NCI-H1417 (cell line): ENCODE data around the gene ZFYVE16.
"Not testable (repeated sequence)": the region's sequence is repeated elsewhere in the genome, so short reads cannot be mapped to it uniquely, and the experiment has no call there.

Experiments
- DNase-seq, 3 experiments: peaks; one replicate each; lab custom pipeline; 2025; lab: John Stamatoyannopoulos, UW

The ZFYVE16 gene

DNA sequence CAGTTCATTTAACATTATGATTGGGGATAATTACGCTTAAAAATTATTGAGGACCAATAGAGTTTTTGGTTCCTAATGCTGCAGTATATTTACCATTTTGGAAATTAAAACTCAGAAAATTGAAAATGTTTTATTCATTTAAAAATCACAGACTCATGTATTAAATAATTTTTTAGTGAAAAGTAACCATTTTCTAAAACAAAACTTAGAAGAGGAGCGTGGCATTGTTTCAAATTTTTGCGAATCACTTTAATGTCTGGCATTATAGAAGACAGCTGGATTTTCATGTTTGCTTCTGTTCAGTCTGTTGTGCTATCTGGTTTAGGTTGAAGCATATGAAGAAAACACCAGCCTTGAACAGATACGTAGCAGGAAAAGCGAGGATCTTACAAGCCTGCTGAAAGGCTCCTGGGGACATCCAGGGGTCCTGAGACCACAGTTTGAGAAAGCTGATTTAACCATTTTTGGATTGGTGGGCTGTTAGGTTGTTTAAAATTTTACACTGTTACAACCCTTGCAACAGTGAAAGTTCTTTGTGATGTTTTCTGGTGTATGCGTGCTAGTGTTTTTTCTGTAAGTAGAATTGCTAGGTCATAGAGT is 1.6 kb downstream of the ZFYVE16 start:
- peak in 1 of 3 experiments; percentile 13 for DNase-seq

DNA sequence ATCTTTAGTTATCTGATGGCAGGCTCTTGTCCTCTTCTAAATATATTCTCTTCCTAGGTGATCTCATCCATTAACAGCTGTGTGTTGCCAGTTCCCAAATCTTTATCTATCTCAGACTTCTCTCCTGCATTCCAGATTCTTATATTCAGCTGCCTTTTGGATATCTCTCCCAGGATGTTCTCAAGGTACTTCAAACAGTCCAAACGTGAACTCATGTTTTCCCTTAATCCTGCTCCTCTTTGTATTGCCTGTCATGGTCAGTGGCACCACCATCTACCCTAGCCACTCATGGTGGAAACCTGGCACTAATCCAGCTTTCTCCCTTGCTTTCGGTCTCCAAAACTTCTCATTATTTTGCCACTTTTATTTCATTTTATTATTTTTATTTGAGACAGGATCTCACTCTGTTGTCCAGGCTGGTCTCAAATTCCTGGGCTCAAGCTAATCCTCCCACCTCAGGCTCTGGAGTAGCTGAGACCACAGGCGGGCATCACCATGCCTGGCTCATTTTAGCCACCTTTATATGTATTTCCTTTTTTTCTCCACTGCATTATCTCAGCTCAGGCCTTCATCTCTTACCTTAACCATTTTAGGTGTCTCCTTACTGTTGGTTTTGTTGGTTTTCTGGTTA is 3.8 kb downstream of the ZFYVE16 start:
- peak in 1 of 3 experiments; percentile 14 for DNase-seq

DNA sequence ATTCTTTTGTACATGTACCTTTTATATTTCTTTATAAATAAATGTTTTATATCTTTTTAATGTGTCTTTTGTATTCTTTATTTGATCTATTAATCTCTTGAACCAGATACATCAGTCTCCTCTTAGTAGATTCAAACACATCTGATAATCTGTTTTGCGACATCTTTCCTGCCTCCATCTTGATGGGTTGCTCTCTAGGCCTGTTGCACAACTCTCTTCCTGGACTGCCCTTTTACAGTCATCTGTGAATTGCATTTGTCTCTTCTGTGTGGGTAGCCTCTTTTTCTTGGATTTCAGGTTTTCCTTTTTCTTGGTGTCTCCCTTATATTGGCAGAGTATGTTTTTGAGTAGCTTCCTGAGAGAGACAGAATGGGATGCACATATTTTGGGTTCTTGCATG is 6.2 kb downstream of the ZFYVE16 start:
- DNase-seq: no peak

DNA sequence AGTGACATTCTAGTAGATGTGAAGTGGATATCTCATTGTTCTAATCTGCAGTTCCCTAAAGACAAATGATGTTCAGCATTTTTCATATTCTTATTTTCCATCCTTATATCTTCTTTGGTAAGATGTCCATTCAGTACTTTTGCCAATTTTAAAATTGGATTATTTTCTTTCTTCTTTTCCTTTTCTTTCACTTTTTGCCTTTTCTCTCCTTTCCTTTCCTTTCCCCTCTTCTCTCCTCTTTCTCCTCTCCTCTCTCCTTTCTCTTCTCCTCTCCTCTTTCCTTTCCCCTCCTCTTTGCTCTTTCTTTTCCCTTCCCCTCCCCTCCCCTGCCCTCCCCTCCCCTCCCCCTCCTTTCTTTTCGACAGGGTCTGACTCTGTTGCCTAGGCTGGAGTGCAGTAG is 10.1 kb downstream of the ZFYVE16 start:
- no peak for DNase-seq

DNA sequence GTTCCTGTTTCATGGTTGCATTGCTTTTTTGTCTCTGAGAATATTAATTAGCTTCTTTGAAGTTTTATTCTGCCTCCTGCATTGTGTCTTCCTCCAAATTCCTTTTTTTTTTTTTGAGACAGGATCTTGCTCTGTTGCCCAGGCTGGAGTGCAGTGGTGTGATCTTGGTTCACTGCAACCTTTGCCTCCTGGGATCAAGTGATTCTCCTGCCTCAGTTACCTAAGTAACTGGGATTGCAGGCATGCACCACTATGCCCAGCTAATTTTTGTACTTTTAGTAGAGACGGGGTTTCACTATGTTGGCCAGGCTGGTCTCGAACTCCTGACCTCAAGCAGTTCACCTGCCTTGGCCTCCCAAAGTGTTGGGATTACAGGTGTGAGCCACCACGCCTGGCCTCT is 16.5 kb downstream of the ZFYVE16 start:
- not testable (repeated sequence) for DNase-seq

DNA sequence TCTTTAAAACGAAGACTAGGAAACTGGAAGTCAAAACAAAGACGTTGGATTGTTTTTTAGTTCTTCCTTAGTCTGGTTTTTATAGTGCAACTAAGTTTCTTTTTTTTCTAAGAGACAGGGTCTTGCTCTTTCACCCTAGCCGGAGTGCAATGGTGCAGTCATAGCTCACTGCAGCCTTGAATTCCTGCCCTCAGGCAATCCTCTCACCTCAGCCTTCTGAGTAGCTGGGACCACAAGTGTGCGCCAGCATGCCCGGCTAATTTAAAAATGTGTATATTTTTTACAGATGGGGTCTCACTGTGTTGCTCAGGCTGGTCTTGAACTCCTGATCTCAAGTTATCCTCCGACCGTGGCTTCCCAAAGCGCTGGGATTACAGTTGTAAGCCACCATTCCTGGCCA is 27.6 kb downstream of the ZFYVE16 start:
- DNase-seq: no peak

DNA sequence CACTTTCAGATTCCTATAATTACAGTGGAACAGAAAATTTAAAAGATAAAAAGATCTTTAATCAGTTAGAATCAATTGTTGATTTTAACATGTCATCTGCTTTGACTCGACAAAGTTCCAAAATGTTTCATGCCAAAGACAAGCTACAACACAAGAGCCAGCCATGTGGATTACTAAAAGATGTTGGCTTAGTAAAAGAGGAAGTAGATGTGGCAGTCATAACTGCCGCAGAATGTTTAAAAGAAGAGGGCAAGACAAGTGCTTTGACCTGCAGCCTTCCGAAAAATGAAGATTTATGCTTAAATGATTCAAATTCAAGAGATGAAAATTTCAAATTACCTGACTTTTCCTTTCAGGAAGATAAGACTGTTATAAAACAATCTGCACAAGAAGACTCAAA is 29.5 kb downstream of the ZFYVE16 start:
- no peak for DNase-seq

DNA sequence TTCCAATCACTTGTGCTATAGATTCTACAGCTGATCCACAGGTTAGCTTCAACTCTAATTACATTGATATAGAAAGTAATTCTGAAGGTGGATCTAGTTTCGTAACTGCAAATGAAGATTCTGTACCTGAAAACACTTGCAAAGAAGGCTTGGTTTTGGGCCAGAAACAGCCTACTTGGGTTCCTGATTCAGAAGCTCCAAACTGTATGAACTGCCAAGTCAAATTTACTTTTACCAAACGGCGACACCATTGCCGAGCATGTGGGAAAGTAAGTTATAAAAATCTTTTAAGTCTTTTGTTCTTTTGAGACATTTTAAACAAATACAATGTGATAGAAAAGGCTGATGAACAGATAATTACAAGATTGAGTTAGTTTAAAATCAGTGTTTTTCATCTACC is 30.9 kb downstream of the ZFYVE16 start:
- DNase-seq: no peak

DNA sequence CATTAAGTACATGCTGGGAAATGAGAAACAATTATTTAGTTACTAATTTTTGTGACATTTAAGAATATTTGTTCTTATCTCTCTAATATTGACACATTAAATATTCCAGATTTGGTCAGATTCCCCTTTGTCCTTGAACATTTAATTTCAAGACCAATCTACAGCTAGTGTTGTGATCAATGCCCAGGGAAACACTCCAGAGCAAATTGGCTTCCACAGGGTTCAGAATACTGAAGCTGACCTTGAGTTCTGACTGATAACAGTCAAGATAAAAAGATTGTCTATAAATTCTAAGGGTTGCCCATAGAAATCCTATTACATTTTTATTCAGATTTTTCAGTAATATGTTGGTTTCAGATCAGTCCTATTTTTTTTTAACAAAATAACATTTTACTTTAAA is 31.3 kb downstream of the ZFYVE16 start:
- no peak for DNase-seq

DNA sequence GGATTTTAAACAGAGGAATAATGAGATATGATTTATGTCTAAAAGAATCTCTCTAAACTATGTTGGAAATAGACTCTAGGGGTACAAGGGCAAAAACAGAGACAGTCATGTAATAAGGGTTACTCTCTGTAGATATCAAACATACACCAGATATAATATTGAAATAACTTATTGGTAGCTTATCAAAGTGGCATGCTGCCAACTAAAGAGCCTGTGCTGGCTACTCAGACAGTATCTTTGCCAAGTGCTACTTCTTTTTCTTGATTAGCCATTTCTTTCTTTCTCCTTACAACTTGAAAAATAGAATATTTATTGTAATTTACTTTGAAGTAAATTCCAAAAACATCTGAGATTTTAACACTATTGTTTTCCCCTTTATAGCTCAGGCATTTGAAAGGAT is 34.9 kb downstream of the ZFYVE16 start:
- DNase-seq: no peak

DNA sequence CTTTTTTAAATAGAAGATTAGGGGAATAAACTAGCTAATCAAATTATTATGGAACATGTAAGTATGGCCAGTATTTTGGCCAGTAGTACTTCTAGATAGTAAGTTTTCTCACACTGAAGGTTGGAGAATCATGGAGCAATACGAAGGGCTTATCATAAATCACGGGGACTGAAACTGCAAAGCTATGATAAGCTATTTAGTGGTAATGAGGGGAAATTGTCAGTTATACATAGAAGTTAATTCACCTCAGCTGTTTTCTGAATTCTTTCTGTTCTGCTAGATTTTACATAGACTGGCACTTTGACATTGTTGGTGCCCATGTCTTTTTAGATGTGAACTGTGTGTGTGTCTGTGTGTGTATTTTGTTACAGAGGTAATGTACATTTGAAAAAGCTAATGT is 45.5 kb downstream of the ZFYVE16 start:
- DNase-seq: no peak

DNA sequence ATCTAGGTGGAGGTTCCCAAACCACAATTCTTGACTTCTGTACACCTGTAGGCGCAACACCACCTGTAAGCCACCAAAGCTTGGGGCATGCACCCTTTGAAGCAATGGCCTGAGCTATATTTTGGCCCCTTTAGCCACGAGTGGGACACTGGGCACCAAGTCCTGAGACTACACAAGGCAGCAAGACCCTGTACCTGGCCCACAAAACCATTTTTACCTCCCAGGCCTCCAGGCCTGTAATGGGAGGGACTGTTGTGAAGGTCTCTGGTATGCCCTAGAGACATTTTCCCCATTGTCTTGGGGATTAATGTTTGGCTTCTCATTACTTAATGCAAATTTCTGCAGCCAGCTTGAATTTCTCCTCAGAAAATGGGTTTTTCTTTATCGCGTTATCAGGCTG is 55.4 kb downstream of the ZFYVE16 start:
- no peak for DNase-seq

DNA sequence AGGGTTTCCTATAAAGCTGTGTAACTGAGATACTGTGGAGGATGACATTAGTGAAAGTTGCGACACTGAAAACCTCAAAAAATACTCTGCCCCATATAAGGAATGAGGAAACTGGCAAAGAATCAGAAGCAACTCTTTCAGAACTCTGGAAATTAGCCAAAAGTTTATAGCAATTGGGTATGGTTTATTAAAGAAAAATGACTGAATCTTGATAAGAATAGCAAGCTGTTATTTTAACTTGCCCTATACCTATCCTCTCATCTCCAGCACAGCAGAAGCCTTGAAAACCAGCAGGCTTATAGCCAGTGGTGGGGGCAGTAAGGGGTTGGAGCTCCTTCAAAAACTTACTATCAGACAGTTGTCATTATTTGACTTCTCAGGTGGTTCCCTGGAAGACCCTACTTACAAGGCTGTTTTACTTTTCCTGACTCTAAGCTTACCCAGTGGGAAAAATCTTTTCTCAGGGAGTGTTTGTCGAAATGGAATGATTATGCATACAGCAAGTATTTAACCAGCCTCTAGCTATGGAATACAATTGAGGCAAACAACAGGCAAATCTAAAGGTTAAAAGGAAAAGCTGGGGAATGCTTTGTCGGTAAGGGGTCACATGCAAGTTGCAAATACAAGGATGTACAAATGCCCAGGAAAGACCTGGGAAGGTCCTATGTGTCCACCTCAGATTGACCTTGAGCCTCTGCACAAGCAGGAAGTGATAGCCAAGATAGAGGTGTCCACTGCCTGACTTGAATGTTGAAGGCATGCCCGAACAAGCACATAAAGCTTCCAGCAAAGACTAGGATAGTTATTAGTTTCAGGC is 59.0 kb downstream of the ZFYVE16 start:
- DNase-seq: no peak

DNA sequence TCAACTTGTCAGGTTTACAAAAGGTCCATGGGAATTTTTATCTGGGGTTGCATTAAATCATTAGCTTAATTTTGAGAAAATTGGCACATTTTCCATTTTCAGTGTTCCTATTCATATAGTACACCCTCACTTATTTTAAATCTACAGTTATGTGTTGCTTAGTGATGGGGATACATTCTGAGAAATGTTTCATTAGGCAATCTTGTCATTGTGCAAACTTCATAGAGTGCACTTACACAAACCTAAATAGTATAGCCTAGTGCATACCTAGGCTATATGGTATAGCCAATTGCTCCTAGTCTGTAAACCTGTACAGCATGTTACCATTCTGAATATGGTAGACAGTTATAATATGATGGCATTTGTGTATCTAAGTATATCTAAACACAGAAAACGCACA is 60.3 kb downstream of the ZFYVE16 start:
- DNase-seq: no peak

DNA sequence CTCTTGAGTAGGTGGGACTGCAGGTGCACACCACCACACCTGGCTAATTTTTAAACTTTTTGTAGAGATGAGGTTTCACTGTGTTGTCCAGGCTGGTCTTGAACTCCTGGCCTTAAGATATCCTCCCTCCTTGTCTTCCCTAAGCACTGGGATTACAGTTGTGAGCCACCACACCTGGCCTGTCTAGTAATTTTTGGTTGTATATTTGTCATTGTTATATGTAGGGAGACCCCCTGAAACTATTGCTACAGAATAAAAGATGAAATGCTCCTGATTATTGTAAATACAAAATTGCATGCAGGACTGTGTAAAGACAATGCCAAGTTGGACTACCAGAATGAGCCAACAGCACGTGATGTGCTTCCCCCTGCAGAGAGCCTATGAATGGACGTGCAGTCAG is 62.8 kb downstream of the ZFYVE16 start:
- not testable (repeated sequence) for DNase-seq

DNA sequence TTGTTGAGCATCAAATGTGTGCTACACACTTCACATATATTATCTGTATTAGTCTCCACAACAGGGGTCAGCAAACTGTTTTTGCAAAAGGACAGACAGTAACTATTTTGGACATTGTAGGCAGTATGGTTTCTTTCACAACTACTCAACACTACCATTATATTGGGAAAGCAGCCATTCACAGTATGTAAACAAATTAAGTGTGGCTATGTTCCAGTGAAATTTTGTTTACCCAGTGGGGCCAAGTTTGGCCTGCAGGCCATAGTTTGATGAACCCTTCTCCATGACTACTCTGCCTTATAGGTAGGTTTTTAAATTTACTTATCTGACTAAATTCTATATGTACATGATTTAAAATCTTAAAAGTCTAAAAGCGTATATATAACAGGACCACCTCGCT is 67.1 kb downstream of the ZFYVE16 start:
- DNase-seq: no peak

DNA sequence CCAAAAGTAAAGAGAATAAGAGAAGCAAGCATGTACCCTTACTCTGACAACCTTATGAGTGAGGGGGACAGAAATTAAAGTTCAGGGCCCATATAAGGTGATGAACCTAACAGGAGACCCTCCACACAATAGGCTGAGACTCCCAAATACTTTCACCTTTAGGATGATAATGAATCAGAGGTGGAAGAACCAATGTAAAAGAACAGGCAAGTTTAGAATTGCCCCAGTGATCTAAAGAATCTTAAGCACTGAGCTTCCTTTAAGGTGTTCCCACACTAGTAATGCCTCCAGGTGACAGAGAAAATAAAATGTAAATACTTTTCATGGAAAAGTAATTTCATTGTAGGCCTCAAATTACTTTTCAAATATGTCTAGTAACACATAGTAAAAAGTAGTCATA is 71.8 kb downstream of the ZFYVE16 start:
- no peak for DNase-seq

DNA sequence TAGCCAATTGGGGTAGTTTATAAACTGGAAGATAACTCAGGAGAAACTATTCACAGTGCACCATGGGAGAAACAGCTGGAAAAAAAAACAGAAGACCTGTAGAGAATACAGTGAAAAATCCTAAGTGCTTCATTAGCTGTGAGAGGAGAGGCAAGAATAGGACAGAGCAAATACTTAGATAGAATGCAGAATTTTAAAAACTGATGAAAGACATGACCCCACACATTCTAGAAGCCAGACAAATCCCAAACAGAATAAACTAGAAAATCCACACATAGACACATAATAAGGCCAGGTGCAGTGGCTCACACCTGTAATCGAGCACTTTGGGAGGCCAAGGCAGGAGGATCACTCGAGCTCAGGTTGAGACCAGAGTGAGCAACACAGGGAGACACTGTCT is 72.5 kb downstream of the ZFYVE16 start:
- no peak for DNase-seq

DNA sequence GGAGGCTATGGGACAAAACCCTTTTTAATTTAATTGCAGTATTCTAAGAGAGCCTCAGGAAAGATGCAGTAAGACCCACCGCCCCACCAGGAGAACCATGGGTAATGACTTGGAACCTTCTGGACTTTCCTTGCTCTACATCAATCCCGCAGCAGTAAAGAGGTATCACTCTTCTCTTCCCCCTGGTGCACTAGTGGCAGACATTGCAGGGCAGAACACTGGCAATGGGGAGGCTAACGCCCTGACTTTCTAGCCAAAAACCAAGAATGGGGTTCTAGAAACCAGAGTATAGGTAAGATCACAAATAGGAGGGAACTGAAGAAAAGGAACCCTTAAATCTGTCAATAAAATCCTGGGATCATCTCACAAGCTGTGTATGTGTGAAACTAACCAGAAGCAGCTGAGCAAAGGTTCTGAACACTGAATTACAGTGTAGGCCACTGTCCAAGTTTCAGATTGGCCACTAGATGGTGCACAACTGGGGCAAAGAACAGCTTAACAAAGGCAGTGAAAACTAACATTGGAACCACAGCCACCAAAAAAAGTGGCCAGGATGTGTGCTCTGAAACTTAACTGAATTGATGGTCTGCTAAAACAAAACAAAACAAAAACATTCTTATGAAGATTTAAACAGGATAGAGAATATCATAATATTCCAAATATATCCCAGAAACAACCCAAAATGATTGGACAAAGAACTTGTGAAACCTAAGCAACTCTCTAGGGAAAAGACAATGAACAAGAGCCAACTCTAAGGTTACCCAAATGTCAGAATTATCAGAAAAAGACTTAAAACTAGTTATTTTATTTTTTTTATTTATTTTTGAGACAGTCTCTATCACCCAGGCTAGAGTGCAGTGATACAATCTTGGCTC is 73.4 kb downstream of the ZFYVE16 start:
- DNase-seq: peak in 2 of 3 experiments; percentile 1 to 4

DNA sequence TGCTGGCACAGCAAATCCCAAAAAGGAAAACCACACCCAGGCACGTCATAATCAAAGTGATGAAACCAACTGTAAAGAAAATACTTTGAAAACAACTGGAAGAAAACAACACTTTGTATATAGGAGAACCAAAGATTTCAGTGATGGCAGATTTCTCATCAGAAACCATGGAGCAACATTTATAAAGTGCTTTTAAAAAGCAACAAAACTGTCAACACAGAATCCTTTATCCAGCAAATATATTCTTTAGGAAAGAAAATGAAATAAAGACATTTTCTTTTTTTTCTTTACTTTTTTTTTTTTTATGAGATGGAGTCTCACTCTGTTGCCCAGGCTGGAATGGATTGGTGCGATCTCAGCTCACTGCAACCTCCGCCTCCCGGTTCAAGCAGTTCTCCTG is 74.7 kb downstream of the ZFYVE16 start:
- DNase-seq: no peak

DNA sequence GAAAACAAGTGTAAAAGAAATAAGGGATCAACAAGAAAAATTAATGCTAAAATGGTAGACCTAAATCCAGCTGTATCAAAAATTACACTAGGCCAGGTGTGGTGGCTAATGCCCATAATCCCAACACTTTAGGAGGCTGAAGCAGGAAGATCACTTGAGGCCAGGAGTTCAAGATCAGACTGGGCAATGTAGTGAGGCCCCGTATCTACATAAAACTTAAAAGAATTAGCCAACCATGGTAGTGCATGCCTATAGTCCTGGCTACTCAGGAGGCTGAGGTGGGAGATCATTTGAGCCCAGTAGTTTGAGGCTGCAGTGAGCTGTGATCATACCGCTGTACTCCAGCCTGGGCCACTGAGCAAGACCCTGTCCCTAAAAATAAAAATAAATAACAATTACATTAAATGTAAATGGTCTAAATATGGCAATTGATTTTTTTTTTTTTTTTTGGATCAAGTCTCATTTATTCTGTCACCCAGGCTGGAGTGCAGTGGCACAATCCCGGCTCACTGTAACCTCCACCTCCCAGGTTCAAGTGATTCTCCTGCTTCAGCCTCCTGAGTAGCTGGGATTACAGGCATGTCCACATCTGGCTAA is 75.9 kb downstream of the ZFYVE16 start:
- no peak for DNase-seq

DNA sequence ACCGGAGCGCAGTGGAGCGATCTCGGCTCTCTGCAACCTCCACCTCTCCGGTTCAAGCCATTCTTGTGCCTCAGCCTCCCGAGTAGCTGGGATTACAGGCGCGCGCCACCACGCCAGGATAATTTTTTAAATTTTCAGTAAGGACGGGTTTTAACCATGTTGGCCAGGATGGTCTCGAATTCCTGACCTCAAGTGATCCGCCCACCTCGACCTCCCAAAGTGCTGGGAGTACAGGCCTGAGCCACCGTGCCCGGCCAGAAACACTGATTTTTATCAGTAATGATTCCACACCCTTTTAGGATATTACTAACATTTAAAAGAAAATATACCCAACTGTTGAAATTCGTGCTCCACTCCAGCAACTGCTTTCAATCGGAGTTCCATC is 79.6 kb downstream of the ZFYVE16 start:
- DNase-seq: no peak
